ENCODE results near the gene NCKIPSD.

NCKIPSD gene

DNA sequence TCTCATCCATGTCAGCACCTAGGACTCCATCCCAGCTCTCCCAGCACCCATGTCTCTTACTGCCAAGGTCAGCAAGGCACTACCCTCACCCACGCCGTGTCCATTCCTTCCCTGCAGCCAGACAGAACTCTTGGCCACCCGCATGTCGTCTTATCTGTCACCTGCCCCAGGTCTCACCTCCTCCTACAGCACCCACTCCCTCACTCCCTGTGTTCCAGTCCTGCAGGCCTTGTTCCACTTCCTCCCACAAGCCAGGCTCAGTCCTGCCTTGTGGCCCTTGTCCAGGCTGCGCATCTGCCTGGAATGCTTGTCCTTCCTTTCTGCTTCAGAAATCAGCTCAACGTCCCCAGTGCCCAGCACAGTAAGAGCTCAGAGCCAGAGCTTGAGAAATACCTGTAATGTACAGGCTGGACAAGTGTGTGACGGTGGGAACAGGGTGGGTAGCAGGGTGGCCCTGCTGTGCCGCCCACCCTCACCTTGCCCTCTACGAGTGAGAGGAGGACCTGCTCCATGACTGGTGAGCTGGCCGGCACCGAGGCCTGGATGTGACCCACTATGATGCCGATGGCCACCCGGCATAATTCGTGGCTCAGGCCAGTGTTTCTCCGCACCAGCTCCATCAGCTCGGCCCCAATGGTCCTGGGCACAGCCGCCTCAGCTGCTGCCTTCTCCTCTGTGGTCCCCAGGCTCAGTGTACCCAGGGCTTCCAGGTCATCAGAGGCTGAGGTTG lies 4.7 kb downstream of the NCKIPSD start:
- DNase-seq (ENCODE audit: extremely low spot score, insufficient read length, low read depth) (no peak), FAIRE-seq (no peak)

DNA sequence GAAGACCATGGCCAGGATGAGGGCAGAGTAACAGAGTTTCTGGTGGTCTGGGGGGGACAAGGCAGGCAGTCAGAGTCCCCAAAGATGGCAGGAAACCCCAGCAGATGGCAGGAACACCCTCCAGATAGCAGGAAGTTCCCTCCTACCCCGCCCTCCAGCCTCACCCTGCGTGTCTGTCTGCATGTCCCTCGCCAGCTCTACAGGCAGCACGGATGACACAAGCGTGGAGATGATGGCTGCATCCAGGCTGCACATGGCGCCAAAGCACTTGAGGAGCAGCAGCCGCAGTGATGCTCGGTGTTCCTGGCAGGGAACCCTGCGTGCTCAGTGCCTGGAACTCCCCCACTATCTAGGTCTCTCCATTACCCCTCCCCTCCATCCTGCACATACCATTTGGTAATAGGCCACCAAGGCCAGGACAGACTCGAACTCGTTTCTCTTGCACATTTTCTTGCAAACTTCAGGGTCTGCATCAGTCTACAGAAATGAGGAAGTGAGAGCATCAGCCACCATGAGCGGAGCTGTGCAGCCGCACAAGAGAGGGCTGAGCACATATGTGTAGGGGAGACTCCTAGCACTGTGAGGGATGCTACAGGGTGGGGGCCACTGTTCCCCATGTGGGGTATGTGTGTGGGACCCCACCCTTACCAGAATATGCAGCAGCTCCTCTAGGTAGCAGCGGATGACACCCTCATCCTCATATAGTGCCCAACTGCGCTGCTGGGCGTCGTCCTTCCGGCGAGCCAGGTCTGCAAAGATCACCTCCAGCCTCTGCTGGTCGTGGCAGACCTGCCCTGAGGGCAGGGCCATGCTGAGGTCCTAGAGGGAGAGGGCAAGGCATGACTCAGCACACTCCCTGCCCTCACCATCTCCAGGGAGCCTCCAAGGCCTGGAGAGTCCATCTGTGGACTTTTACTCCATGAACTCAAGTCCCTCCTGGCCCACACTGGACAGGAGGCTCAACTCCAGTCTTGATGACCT lies 6.0 kb downstream of the NCKIPSD start:
- DNase-seq (ENCODE audit: extremely low spot score, insufficient read length, low read depth) (no peak), FAIRE-seq (peak; percentile 63)

DNA sequence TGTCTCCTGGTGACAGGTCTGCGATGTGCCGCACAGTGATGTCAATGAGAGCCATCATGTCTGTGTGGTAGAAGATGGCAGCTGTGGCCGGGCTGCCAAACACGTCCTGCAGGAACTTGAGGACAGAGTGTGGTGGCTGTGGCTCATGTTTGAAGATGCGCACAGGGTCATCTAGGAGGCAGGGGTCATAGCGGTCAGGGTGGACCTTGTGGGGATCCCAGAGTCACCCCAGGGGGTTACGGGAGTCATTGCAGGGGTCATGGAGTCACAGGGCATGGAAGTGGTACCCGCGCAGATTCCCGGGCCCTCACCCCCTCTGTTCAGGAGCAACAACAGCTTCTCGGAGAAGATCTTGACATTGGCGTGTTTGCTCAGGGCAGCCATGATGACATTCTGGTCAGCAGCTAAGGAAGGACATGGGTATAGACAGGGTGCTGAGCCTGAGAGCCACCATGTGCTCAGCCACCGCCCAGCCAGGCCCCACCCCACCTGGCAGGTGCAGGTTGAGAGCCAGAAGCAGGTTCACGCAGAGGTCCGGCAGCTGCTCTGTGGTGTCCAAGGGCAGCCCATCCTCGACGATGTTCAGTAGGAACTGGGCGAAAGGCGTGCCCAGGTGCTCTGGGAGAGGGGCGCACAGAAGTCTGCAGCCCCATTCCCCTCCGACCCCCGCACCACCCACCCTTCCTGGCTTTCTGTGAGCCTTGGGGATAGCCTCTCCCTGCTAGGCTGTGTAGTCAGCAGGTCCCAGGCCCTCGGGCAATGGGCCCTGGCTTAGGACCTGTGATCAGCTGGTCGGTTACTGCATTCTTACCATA lies 6.9 kb downstream of the NCKIPSD start:
- FAIRE-seq = no peak
- no peak for DNase-seq (ENCODE audit: extremely low spot score, insufficient read length, low read depth)

DNA sequence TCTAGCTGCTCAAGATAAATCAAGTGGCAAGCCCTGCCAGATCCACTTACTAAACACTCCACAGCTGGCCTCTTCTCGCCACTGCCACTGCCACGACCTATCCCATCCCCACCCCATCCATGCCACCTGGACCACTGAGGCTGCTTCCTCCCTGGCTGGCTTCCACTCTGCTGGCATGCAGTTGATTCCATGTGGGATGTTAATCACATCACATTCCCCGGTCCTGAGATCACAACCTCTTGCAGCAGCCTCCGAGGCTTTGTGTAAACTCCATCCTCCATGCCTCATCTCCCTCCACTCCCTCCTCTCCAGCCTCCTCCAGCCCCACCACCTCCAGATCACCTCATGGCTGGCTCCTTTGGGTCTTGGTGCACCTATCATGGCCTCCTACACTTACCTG lies 7.7 kb downstream of the NCKIPSD start:
- FAIRE-seq (no peak), DNase-seq (ENCODE audit: extremely low spot score, insufficient read length, low read depth) (no peak)

DNA sequence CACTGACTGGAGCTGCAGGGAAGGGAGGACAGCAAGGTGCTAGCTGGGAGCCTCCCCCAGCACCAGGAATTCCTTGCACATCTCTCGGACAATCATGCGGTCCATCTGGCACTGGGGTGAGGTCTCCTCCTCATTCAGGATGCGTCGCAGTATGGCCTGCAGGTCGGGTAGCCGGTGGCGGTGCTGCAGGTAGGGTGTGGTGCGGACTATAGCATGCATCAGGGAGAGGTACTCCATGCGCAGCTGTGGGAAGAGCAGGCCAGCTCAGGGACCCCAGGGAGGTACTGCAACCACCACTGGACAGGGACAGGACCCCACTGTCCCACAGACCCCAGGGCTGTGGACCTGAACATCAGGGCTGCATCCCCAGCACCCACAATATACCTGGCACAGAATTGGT lies 11.2 kb downstream of the NCKIPSD start:
- DNase-seq (ENCODE audit: extremely low spot score, insufficient read length, low read depth) = no peak
- no peak for FAIRE-seq

DNA sequence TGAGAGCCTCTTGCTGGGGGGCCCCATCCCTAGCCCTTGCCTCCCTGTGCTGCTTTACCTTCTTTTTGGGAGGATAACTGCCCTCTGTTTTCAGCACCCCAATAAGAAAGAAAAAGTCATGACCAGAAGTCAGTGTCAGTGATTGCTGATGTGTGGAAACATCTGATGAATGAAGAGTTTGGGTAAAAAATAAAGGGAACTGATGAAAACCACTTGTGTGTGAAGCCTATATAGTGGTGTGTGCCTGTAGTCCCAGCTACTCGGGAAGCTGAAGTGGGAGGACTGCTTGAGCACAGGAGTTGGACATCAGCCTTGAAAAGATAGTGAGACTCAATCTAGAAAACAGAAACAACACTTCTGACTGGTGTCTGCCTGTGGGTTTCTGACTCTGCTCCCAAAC lies 13.2 kb downstream of the NCKIPSD start:
- DNase-seq (ENCODE audit: extremely low spot score, insufficient read length, low read depth) (no peak), FAIRE-seq (no peak)

DNA sequence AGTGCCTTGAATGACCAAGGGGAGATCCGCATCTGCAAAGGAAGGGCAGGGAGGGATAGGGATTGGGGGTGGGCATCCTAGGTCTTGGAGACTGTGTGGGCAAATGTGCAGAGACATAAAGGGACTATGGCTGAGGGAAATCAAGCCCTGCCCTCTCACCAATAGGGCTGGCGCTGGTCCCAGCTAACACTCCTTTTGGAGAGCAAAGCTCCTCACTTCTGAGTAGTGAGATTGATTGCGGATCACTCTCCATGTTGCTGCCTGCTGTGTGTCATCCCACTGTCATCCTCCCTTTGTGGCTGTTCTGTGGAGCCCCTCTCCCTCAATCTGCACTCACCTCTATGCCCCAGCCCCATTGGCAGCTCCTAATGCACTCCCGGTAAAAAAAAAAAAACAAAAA lies 20.8 kb downstream of the NCKIPSD start:
- DNase-seq (ENCODE audit: extremely low spot score, insufficient read length, low read depth) (no peak), FAIRE-seq (no peak)

DNA sequence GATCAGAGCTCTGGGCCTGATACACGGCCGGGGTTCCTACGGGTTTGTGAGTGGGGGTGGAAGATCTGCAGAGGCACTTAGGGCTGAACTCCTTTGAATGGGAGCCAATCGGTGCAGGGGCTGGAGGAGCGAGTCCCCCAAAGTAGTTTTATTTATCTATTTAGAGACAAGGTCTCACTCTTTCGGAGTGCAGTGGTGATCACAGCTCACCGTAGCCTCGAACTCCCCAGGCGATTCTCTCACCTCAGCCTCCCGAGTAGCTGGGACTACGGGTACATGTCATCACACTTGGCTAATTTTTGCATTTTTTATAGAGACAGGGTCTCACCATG lies 21.4 kb downstream of the NCKIPSD start:
- DNase-seq (ENCODE audit: extremely low spot score, insufficient read length, low read depth) = no peak
- FAIRE-seq = no peak

DNA sequence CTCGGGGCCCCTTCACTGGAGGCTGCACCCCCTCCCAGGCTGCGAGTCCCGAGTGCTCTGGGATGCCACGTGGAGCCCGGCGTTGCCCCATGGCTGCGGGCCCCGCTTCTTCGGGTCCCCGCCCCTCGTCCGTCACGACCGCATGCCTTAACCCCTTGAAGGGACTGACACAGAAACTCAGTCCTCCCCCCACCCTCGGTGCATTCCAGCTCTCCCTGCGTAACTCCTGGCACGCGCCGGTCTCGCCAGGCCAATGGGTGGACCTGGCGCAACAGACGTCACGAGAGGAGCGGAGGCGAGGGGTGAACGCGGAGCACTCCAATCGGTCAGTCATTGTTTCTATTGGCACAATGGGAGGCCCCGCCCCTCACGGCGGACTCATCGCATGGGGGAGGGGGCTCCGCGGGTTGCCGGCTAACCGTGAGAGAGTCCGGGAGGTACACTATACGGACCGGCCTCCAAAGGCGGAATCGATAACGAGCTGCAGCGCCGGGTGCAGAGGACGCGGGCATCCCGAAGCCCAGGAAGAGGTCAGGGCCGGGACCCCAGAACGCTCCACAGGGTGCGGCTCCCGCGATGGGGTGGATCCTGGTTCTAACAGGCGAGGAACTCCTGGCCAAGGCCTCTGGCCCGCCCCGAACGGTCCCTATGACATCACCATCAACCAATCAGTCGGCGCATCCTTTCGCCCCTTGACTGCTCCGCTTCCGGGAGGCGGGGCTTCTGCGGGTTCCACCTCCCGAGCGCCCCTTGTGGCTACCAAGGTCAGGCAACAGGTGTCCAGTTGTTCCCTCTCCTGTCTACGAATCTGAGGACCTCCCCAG lies 22.0 kb downstream of the NCKIPSD start:
- DNase-seq (ENCODE audit: extremely low spot score, insufficient read length, low read depth) (peak; percentile 99), FAIRE-seq (peak; percentile 98)

DNA sequence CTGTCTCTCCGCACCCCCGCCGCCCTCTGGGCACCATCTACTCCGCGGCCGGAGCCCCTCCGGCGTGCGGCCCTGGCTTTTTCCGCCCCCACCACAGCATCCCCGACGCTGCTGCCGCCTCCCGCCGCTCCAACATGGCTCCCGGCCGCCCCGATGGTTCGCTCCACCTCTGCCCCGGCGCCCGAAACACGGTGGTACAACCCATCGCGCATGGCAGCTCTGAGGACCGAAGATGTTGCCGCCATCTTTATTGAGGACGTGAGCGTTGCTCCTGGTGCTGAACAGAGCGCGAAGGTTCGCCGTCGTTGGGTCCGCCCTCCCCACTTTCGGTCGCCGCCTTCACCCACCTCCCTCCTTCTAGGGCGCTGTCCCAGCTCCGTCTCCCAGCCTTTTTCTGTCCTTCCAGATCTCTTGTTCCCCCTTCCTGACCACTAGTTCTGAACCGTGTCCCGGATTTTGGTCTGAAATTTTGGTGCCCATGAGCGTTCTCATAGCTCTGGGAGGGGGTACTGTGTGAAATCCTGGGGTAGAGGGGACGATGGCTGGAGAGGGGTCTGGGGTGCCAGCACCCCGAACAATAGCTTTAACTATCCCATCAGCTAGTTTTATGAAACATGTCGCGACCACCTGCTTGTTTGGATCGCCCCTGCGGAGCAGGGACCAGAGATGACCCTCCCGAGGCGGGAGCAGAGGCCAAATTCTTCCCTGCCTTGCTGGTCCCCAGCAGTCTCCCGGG lies 22.8 kb downstream of the NCKIPSD start, which contains the start of gene CELSR3:
Gene CELSR3 (minus strand): TSS at position 134 of the 736 bp plus-strand sequence. CDS start 252 bp downstream, outside the sequence.
- FAIRE-seq (peak; percentile 84), DNase-seq (ENCODE audit: extremely low spot score, insufficient read length, low read depth) (no peak)

DNA sequence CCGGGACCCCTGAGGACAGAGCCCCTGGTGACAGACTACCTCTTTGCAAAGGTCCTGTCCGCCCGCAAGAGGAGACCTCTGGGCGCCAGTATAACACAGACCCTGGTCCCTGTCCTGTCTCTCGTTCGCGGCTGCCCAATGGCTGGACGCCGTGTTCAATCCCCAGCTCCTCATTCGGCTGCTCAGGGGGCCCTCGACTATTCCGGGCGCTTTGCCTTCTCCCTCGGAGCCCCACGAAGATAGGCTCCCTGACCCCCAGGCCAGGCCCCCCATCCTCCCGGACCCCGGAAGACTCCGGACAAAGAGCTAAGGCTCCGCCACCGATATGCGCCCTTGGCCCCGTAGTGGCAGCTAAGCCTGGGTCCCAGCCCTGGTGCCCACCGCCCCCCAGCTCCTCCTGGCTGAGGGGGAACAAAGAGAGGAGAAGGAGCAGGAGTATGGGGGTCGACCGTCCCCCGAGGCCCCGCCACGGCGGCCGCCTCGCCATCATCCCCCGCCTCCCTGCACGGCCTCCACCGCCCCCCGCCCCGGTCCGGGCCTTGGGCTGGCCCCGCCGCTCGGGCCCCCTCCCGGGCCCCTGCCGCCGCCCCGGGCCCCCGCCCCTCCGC lies 23.5 kb downstream of the NCKIPSD start:
- no peak for FAIRE-seq
- DNase-seq (ENCODE audit: extremely low spot score, insufficient read length, low read depth) = no peak

DNA sequence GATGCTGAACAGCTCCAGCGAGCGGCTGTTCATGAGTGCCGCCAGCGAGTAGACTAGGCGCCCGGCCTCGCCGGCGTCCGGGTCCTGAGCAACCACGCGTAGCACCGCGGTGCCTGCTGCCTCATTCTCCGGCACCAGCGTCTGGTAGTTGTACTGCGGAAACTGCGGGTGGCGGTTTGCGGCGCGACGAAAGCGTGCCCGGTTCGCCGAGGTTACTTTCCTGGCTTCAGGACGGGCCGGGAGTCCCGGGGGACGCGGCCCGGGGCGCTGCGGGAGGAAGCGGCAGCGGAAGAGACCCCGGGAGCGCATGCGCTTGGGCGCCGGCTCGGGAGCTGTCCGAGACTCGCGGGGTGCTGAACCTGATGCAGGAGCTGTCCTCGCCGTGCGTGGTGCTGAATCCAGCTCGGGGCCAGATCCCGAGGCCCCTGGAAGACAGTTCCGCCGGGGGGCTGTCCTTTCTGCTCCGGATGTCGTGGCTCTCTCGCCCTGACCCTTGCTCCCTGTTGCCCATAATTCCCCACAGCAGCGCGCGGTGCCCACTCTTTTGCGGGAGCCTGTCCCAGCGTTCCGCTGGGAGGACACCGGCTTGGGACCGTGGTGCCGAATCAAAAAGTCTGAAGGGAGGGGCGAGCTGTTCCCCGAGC lies 24.1 kb downstream of the NCKIPSD start:
- peak; percentile 52 for FAIRE-seq
- peak; percentile 55 for DNase-seq (ENCODE audit: extremely low spot score, insufficient read length, low read depth)

DNA sequence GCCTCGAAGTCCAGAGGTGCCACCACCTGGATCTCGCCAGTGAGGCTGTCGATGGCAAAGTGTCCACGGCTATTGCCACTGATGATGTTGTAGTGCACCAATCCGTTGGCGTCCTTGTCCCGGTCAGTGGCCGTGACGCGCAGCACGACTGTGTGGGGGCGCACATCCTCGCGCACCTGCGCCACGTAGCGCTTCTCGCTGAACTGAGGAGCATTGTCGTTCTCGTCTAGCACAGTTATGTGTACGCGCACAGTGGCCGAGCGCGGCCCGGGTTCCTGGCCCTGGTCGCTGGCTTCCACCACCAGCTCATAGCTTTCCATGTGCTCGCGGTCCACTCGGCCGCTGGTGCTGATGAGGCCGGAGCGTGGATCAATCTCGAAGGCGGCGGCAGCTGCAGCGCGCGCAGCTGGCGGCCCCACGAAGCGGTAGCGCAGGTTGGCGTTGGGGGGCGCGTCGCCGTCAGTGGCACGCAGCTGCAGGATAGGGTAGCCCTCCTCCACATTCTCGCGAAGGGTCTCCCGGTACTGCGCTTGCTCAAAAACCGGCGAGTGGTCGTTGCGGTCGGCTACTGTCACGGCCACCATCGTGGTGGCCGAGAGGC lies 24.8 kb downstream of the NCKIPSD start:
- DNase-seq (ENCODE audit: extremely low spot score, insufficient read length, low read depth) (no peak), FAIRE-seq (no peak)

DNA sequence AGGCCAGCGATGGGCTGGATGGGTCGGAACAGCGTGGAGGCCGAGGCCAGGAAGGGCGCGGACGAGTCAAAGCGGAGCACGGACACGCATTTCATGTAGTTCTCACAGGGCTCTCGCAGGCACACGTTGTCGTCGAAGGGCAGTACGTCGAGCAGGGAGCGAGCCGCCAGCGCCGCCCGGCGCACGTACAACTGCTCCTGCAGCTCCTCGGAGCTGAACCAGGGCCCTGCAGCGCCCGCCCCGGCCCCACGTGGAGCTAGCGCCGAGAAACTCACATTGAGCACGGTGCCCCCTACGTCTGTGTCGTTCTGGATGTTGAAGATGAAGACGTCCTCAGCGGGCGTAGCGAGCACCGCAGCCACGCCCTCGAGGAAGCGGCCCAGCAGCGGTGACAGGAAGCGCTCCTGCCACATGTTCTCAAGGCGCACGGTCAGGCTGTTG lies 28.9 kb downstream of the NCKIPSD start:
- FAIRE-seq (peak; percentile 36), DNase-seq (ENCODE audit: extremely low spot score, insufficient read length, low read depth) (no peak)

DNA sequence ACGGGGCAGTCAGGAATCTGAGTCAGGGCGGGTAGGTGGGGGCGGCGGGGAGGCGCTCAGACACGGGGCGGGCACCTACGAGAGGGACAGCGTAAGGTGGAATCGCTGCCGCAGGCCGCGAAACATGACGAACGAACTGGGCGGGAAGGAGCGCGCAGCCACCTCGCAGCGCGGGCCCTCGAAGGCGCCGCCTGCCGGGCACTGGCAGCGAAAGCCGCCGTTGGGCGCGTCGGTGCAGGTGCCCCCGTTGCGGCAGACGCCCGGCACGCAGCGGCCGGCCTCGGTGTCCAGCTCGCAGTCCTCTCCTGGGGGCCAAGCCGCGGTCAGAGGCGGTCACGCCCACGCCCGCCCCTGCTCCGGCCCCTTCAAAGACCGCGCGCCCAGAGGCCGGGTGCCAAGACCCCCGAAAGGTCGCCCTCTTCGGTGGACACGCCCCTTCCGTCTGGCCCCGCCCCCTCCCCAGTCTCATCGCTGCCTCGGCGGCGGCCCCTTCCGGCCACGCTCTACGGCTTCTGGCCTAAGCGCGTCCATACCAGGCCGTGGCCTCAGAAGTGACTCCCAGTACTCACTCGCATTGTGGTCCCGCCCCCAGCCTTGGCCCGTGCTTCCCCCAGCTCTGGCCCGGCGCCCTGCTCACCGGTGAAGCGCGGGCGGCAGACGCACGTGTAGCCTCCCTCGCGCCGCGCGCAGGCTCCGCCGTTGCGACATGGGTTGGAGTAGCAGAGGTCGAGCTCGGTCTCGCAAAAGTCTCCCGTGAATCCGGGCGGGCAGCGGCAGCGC lies 29.5 kb downstream of the NCKIPSD start:
- peak; percentile 88 for FAIRE-seq
- DNase-seq (ENCODE audit: extremely low spot score, insufficient read length, low read depth) = peak; percentile 78

DNA sequence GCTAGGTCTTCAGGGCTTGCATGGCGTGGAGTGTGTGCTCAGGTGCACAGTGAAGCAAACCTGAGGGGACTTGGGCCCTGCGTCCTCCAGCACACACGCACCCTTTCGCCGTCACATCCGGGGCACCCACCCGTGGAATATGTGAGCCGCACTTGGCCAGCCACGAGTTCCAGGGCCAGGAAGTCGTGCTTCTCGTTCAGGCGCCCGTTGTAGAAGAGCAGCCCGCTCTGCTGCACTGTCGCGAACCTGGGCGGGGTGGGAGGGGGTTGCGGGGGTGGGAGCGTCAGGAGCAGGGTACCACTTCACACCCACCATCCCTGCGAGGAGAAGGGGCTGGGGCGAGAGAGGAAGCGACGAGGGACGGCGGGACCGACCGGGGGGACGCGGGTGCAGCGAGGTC lies 30.1 kb downstream of the NCKIPSD start:
- DNase-seq (ENCODE audit: extremely low spot score, insufficient read length, low read depth) (no peak), FAIRE-seq (no peak)

DNA sequence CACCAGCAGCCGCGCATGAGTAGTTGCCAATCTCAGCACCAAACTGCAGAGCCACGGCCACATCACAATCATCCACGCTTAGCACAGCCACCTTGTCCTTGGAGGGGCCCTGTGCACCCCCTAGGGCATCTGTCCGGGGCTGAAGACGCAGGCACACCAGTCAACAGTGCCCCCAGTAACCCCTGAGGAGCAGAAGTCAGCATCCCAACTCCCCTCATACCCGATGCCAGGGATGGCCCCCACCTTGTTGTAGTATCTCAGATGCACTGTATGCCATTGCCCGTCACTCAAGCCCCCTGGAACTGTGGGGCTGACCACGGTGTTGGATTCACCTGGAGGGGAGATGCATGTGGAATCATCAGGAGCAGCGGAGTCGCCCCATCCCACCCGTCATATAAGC lies 30.7 kb downstream of the NCKIPSD start:
- FAIRE-seq (no peak), DNase-seq (ENCODE audit: extremely low spot score, insufficient read length, low read depth) (no peak)
